Endodermal cell (in vitro differentiated cells): ENCODE data around the gene PLA1A. TPM values are rescaled to one million over a fixed set of nuclear protein-coding genes. Genes with fewer than 3 reads are reported as not detected.

Experiments used
- DNase-seq: peaks from one replicate; pipeline ENCODE4 v3.0.0-alpha.2; 2017
- H3K27ac ChIP-seq: 2 replicates; pipeline ENCODE4 v1.5.1; 2013; ENCODE audit warnings: mild to moderate bottlenecking, low read depth, low read length, moderate library complexity
- H3K27me3 ChIP-seq: 2 replicates; pipeline ENCODE4 v1.6.1; 2013; ENCODE audit warnings: mild to moderate bottlenecking, low read length, moderate library complexity; ENCODE audit not compliant: insufficient read depth, control insufficient read depth, poor library complexity, severe bottlenecking
- H3K36me3 ChIP-seq: 2 replicates; pipeline ENCODE4 v1.7.0; 2013; ENCODE audit warnings: mild to moderate bottlenecking, low read length, moderate library complexity; ENCODE audit not compliant: control insufficient read depth, insufficient read depth
- H3K4me1 ChIP-seq: one replicate; pipeline ENCODE4 v1.7.0; 2013; ENCODE audit warnings: low read length; ENCODE audit not compliant: control insufficient read depth, insufficient read depth
- H3K4me3 ChIP-seq: 2 replicates; pipeline ENCODE4 v1.5.1; 2013; ENCODE audit warnings: mild to moderate bottlenecking, low read length, moderate library complexity
- H3K9ac ChIP-seq: 2 replicates; pipeline ENCODE4 v1.6.1; 2013; ENCODE audit warnings: mild to moderate bottlenecking, low read length, moderate library complexity; ENCODE audit not compliant: poor library complexity, severe bottlenecking; ENCODE audit errors: extremely low read depth
- H3K9me3 ChIP-seq: 2 replicates; pipeline ENCODE4 v1.6.1; 2013; ENCODE audit warnings: mild to moderate bottlenecking, low read length, moderate library complexity; ENCODE audit not compliant: control insufficient read depth
- H3K27ac Mint-ChIP-seq: 2 replicates; pipeline ENCODE4 v1.8.0; 2020; ENCODE audit warnings: mixed read lengths
- H3K27me3 Mint-ChIP-seq: 2 replicates; pipeline ENCODE4 v1.8.0; 2021; ENCODE audit warnings: mild to moderate bottlenecking, mixed read lengths; ENCODE audit not compliant: insufficient read depth
- H3K36me3 Mint-ChIP-seq: 2 replicates; pipeline ENCODE4 v1.8.0; 2020; ENCODE audit warnings: low read depth, mixed read lengths
- H3K4me1 Mint-ChIP-seq: 2 replicates; pipeline ENCODE4 v1.8.0; 2020; ENCODE audit warnings: mixed read lengths
- H3K4me3 Mint-ChIP-seq: 2 replicates; pipeline ENCODE4 v1.8.0; 2020; ENCODE audit warnings: mild to moderate bottlenecking, moderate library complexity, mixed read lengths
- H3K9me3 Mint-ChIP-seq: 2 replicates; pipeline ENCODE4 v1.8.0; 2020; ENCODE audit warnings: mild to moderate bottlenecking, mixed read lengths
- CTCF ChIP-seq: fragments of 200-600 bp; sonication (generic); conservative IDR thresholded peaks from 2 replicates; pipeline ENCODE4 v1.5.0; 2021; ENCODE audit warnings: antibody characterized with exemption, mild to moderate bottlenecking
- WGBS, 2 experiments: methylation state at CpG; one replicate each; pipeline versions ENCODE4 v1.1.5 to v1.1.7; 2013; ENCODE audit warnings: missing lambda C conversion rate in 2 of 2, mixed read lengths in 1 of 2; ENCODE audit not compliant: insufficient coverage in 1 of 2, insufficient read length in 1 of 2; 5-methylcytosine and 5-hydroxymethylcytosine counted together
- total RNA-seq, 2 donors: library from RNA; stranded (reverse); fragmentation: NEBNext Ultra II Directional in 1 of 2; extraction: Animal tissue kit (Norgen Biotek cat#: 25700) in 1 of 2; gene quantifications; 2 replicates in 1 of 2; 3 replicates in 1 of 2; pipeline ENCODE4 v1.2.1, GENCODE V29; 2021

PLA1A gene
- total RNA-seq, 2 donors from 2014 or later: 2.4 to 5.3 TPM

GRCh38 chr3:119555309-119555735, 42.4 kb upstream of the PLA1A start:
- Mint-ChIP-seq H3K36me3 (peaks cover 4% of the 10 kb centered on the region), H3K9me3 (no peaks in the 10 kb centered on the region), H3K4me3 (no peak overlapping the region), H3K27me3 (no peaks in the 10 kb centered on the region), H3K27ac (no peak overlapping the region), H3K4me1 (peaks cover 6% of the 10 kb centered on the region)
- H3K4me3 ChIP-seq: no peak overlapping the region
- H3K9me3 ChIP-seq: no peaks in the 10 kb centered on the region
- H3K36me3 ChIP-seq: no peaks in the 10 kb centered on the region
- H3K4me1 ChIP-seq: no peaks in the 10 kb centered on the region
- H3K27ac ChIP-seq: no peak overlapping the region
- no peak for TF ChIP-seq CTCF
- 83 to 100% methylated on average over 2 to 4 of the region's 4 CpGs for WGBS, 2 experiments
- no peak overlapping the region for H3K9ac ChIP-seq
- no peak for DNase-seq
- H3K27me3 ChIP-seq: peaks cover 7% of the 10 kb centered on the region

GRCh38 chr3:119555929-119556328, 41.8 kb upstream of the PLA1A start:
- H3K27ac Mint-ChIP-seq: no peak overlapping the region
- H3K27me3 Mint-ChIP-seq: no peaks in the 10 kb centered on the region
- H3K4me1 Mint-ChIP-seq: peaks cover 6% of the 10 kb centered on the region
- H3K4me3 ChIP-seq: no peak overlapping the region
- no peak for TF ChIP-seq CTCF
- H3K36me3 ChIP-seq: no peaks in the 10 kb centered on the region
- H3K4me3 Mint-ChIP-seq: no peak overlapping the region
- H3K9ac ChIP-seq: no peak overlapping the region
- H3K36me3 Mint-ChIP-seq: peaks cover 4% of the 10 kb centered on the region
- no peak for DNase-seq
- no peaks in the 10 kb centered on the region for H3K9me3 ChIP-seq
- H3K4me1 ChIP-seq: no peaks in the 10 kb centered on the region
- WGBS, 2 experiments: 67 to 88% methylated on average over 1 of the region's 1 CpG
- H3K27ac ChIP-seq: no peak overlapping the region
- H3K9me3 Mint-ChIP-seq: no peaks in the 10 kb centered on the region
- H3K27me3 ChIP-seq: peaks cover 7% of the 10 kb centered on the region

DNA sequence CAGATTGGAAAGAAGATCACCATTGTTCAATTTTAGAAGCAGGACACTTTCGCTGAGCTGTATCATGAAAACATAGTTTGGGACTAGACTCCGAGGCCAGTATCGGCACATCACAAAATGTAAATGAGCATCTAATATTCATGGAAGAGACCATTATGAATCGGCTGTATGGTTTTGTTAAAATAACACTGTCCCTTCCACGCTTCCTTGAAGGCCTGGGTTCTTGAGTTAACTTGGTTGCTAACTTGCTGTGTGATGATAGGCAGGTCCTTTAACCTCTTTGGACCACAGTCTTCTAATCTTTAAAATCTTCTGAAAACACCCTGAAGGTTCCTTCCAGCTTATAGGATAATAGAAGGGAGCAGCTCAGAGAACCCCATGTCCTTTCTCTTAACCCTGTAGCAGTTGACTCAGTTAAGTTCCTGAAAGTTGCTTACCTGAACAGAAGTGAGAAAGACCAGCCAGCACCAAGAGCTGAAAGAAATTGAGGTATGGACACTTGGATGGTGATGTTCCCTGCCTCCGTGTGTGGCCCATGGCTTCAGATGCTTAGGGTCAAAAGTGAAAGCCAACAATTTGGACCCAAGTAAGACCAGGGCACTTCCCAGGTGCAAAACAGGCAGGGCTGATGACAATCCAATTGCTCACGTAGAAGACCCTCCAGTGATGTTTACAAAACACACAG, 40.4 kb upstream of the PLA1A start:
- no peak for DNase-seq
- Mint-ChIP-seq H3K36me3 (peaks cover 4% of the 10 kb centered on the region), H3K27ac (no peak overlapping the region), H3K4me1 (peaks cover 6% of the 10 kb centered on the region), H3K4me3 (no peak overlapping the region), H3K27me3 (no peaks in the 10 kb centered on the region), H3K9me3 (no peaks in the 10 kb centered on the region)
- Histone ChIP-seq H3K9me3 (no peaks in the 10 kb centered on the region), H3K4me1 (no peaks in the 10 kb centered on the region), H3K36me3 (no peaks in the 10 kb centered on the region), H3K27ac (no peak overlapping the region), H3K4me3 (no peak overlapping the region), H3K27me3 (peaks cover 7% of the 10 kb centered on the region), H3K9ac (no peak overlapping the region)
- no peak for TF ChIP-seq CTCF
- 89 to 93% methylated on average over 5 to 7 of the region's 7 CpGs for WGBS, 2 experiments
